ENCODE results near the gene RBM41.

Gene RBM41

DNA sequence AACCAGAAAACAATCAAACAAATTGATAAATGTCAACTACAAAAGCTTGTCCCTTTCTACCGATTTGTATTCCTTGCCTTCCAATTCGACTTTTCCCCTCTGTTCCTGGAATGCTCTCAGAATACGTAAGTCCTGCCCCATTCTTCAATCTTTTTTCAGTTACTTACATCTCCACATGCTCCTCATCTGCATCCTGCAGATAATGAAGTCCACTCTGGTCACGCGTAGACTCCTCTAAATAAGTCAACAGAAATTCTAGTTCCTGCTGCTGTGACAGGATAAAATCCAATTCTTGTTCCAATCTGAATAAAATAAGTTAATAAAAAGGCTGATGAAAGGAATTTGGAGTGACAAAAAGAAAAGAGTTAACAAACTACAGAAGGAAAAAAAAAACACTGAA lies 34.4 kb upstream of the RBM41 start:
- ChIA-PET CTCF (no interaction called here), POLR2A (no interaction called here)
- H3K4me3 ChIP-seq (ENCODE audit: low read depth, low read length) = no peak overlapping the region
- TF ChIP-seq, protein P1, sequence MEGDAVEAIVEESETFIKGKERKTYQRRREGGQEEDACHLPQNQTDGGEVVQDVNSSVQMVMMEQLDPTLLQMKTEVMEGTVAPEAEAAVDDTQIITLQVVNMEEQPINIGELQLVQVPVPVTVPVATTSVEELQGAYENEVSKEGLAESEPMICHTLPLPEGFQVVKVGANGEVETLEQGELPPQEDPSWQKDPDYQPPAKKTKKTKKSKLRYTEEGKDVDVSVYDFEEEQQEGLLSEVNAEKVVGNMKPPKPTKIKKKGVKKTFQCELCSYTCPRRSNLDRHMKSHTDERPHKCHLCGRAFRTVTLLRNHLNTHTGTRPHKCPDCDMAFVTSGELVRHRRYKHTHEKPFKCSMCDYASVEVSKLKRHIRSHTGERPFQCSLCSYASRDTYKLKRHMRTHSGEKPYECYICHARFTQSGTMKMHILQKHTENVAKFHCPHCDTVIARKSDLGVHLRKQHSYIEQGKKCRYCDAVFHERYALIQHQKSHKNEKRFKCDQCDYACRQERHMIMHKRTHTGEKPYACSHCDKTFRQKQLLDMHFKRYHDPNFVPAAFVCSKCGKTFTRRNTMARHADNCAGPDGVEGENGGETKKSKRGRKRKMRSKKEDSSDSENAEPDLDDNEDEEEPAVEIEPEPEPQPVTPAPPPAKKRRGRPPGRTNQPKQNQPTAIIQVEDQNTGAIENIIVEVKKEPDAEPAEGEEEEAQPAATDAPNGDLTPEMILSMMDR (IDR thresholded peaks at IDR 0.05; ENCODE audit: insufficient read depth, low read length, missing control alignments) = no peak
- DNase-seq (ENCODE audit: low read depth, low spot score) = no peak

DNA sequence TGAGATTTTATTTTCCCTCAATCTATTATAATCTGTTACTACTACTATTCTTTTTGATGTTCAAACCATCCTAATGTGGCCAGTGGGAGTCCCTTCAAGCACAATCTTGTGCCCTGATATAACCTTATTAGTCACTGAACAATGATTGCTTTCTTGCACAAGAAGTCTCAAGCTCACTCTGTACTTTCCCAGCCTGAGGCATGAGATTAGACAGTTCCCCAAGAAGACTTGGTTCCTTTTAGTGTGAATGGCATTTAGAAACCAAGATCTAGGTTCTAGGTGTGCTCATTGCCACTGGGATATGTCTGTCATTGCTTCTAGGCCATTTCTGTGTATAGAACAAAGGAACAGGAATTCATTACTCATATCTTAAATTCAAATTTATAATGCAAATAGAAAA lies 28.0 kb upstream of the RBM41 start:
- POLR2A ChIA-PET = no interaction called here
- DNase-seq (ENCODE audit: low read depth, low spot score) = no peak
- TF ChIP-seq, protein P1 (IDR thresholded peaks at IDR 0.05; ENCODE audit: insufficient read depth, low read length, missing control alignments) = no peak
- CTCF ChIA-PET = no interaction called here
- no peak overlapping the region for H3K4me3 ChIP-seq (ENCODE audit: low read depth, low read length)

DNA sequence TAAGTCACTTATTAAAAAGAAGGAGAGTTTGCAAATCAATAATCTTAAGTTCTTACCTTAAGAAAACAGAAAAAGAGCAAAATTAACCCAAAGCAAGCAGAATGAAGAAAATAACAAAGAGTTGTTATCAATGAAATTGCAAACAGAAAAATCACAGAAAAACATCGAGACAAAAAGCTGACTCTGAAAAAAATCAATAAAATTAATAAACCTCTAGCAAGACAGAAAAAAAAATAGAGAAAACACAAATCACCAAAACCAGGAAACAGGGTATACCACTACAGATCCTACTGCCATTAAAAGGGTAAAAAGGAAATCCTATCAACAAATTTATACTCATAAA lies 17.3 kb upstream of the RBM41 start:
- ChIA-PET POLR2A (no interaction called here), CTCF (no interaction called here)
- DNase-seq (ENCODE audit: low read depth, low spot score) = no peak
- no peak overlapping the region for H3K4me3 ChIP-seq (ENCODE audit: low read depth, low read length)
- TF ChIP-seq, protein P1 (IDR thresholded peaks at IDR 0.05; ENCODE audit: insufficient read depth, low read length, missing control alignments) = no peak

DNA sequence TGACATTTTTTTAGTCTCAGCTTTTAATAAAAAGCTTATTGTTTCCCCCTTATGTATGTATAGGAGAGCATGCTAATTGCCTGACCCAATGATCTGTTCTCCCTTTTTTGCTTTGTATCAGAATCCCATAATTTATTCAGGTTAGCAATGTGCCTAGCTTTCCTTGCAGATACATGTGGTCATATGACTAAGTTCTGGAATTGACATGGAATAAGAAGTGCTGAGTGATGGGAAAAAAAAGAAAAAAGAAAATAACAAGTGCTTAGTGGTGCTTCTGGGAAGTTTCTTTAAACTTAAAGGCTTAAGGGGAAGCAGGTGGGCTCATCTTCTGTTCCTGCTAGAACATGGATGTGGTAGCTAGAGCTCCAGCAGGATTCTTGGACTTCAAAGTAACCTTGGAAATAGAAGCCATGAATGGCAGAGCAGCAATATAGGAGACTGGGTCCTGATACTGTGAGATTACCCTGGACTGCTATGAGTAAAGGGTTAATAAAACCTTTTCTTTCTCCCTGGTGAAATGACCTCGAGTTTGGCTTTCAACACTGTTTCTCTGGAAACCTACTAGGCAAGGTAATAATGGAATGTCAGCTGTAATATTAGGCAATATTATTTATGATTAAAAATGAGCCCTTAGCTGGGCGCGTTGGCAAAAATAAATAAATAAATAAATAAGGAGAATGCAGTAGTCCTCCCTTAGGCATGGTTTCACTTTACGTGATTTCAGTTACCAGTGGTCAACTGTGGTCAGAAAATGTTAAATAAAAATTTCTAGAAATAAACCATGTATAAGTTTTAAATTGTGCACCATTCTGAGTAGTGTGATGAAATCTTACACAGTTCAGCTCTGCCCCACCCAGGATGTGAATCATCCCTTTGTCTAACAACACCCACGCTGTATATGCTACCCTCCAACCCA lies 16.7 kb upstream of the RBM41 start:
- ChIA-PET POLR2A (no interaction called here), CTCF (no interaction called here)
- no peak for DNase-seq (ENCODE audit: low read depth, low spot score)
- no peak overlapping the region for H3K4me3 ChIP-seq (ENCODE audit: low read depth, low read length)
- TF ChIP-seq, protein P1 (IDR thresholded peaks at IDR 0.05; ENCODE audit: insufficient read depth, low read length, missing control alignments) = no peak

DNA sequence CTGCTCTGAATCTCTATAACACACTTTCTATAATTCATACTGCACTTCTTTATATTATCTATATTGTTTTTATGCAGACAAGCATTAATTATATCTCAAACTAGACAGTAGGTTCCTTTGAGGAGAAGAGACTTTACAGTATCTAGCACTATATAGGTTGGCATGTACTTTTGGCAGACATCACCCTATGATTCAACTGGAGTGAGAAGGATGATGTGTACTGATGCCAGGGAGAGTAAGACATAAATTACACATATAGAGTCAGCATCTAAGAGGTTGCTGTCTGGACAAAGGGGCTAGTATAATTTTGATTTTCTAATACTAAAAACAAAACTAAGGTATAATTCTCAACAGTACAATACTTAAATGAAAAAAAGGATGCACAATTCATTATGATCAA lies 5.1 kb upstream of the RBM41 start:
- TF ChIP-seq, protein P1 (IDR thresholded peaks at IDR 0.05; ENCODE audit: insufficient read depth, low read length, missing control alignments) = no peak
- ChIA-PET CTCF (no interaction called here), POLR2A (no interaction called here)
- H3K4me3 ChIP-seq (ENCODE audit: low read depth, low read length) = no peak overlapping the region
- DNase-seq (ENCODE audit: low read depth, low spot score) = no peak

DNA sequence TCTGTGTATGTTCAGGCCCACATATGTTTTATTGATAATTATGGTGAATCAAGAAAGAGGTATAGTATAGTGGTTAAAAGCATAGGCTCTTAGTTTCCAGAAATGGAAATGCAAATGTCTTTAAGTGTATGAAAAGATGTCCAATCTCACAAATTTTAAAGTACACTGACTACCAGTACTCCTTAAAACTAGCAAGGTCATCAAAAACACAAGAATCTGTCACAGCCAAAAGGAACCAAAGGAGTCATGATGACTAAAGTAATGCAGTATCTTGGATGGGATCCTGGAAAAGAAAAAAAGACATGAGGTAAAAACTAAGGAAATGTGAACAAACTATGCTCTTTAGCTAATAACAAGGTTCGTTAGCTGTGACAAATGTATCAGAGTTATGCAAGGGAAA lies 661 bp upstream of the RBM41 start:
- no peak for DNase-seq (ENCODE audit: low read depth, low spot score)
- CTCF ChIA-PET = no interaction called here
- POLR2A ChIA-PET = no interaction called here
- TF ChIP-seq, protein P1 (IDR thresholded peaks at IDR 0.05; ENCODE audit: insufficient read depth, low read length, missing control alignments) = no peak
- no peak overlapping the region for H3K4me3 ChIP-seq (ENCODE audit: low read depth, low read length)

Measured in AG04449 (cell line).